HG03025 (cell line): ENCODE results near the gene BTN3A1.
"Not testable (repeated sequence)": the region's sequence is repeated elsewhere in the genome, so short reads cannot be mapped to it uniquely, and the experiment has no call there.

Experiments used
- ATAC-seq: cut with Tn5 transposase; IDR thresholded peaks from one replicate; pipeline ENCODE4 v1.9.1; 2021; ENCODE audit warnings: mild to moderate bottlenecking, moderate library complexity; ENCODE audit not compliant: unreplicated experiment, low FRiP score

BTN3A1 gene

DNA sequence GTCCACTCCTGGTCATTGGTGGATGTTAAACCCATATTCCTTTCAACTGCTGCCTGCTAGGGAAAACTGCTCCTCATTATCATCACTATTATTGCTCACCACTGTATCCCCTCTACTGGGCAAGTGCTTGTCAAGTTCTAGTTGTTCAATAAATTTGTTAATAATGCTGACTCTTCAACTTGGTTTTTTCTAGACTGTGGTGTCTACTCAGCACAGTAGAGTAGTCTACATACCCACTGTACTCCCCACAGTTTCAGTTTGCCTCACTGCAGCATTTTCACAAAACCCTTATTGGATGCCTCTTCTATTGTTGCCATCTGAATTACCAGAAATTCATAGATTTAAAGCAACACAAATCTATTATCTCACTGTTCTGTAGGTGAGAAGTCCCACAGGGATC is 23.9 kb upstream of the BTN3A1 start:
- ATAC-seq, result not testable (repeated sequence)

DNA sequence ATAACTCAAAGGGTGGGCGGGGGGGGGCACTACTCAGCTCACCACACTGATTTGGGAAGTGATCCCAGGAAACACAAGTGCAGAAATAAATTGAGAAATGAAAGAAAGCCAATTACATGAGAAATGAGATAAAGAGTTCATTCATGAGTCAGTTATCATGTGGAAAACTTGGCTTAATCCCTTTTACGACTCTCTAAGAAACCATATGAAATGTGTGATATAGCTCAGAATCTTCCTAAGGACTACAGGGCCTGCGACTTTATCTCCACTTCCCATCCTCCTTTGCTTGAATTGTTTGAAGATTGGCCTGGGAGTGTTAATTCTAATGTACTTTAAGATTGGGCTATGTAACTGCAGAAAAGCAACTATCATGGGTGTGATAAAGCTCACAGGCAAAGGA is 22.8 kb upstream of the BTN3A1 start:
- ATAC-seq, result no peak

DNA sequence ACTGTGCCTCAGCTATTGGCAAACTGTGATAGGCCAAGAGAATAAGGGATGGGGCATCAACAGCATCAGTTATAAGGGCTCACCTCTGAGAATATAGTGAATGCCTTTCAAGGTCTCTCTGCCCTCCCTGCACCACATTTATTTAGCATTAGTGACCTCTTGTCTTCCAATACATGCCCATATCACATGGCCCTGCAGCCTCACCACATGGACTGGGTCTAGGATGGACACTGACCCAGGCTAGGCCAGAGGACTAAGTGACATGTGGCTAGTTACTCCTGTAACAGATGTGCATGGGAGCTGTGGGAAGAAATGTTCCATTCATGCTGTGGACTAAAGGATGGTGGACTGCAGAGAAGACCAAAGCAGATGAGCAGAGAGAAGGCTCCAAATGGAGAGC is 22.3 kb upstream of the BTN3A1 start:
- no peak for ATAC-seq

DNA sequence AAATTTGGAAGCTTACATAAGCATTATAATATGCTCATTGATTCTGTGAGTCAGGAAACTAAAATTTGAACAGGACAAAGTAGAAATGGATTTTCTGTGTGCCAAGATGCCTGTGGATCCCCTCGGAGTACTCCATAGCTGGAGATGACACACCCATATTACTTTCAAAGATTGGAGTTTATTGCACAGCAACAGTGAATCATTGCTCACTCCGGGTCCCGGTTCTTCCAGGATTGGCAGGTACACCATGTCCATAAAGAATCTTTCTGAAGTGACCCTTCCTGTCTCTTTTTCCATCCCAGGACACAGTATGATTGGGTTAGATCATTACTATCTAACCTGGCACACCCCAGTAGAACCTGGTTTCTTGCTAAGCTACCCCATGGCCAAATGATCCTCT is 21.8 kb upstream of the BTN3A1 start:
- ATAC-seq, result no peak

DNA sequence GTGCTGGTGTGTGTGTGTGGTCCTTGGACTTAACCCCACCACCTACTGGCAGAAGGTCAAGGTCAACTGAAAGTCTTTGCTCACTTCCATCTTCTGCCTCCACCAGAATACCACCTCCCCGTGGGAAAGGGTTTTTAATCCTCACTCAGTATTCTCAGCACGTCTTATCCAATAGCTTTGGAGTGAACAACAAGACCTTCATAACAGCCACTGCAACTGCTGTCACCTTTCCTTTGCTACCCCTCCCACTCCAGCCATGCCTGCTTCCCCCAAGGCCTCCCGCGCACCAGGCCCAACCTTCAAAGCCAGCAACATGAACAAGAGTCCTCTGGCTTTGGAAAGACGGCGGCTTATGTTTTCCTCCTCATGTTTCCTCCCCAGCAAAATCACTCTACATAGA is 20.0 kb upstream of the BTN3A1 start:
- no peak for ATAC-seq

DNA sequence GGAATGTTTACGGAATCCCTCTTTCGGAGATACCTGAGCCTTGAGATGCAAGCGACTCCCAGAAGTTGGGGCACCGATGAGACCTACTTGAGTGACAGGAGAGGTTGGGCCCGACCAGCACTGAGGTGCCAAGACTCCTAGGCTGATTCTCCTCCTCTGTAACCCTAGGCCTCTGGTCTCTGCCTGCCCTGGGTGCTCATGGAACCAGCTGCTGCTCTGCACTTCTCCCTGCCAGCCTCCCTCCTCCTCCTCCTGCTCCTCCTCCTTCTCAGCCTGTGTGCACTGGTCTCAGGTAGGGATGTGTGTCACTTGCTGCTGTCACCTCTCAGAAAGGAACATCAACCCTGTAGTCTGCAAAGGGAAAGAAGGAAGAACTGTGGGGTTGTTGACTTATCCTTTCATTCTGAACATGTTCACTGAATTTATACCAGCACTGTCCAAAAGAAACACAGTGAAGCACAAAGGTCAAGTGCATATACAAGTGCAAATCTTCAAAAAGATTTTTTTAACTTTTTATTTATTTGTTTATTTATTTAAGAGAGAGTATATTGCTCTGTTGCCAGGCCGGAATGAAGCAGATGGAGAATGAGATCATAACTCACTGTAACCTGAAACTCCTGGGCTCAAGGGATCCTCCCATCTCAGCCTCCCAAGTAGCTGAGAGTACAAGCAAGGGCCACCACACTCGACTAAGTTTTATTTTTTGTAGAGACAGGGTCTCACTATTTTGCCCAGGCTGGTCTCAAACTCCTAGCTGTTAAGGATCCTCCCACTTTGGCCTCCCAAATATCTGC is 18.3 kb upstream of the BTN3A1 start:
- ATAC-seq, result no peak

DNA sequence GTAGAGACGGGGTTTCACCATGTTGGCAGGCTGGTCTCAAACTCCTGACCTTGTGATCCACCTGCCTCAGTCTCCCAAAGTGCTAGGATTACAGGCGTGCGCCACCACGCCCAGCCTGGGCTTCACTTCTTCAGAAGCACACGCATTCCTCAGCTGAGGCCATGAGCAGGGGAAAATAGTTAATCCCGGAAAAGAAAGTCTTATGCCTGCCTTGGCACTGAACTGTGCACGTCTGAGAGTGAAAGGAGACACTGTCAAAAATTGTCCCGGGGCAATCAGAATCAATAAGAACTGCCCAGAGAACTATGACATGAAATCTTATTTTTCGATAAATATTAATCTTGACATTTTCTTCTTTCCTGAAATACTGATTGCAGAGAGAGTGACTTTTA is 16.3 kb upstream of the BTN3A1 start:
- no peak for ATAC-seq

DNA sequence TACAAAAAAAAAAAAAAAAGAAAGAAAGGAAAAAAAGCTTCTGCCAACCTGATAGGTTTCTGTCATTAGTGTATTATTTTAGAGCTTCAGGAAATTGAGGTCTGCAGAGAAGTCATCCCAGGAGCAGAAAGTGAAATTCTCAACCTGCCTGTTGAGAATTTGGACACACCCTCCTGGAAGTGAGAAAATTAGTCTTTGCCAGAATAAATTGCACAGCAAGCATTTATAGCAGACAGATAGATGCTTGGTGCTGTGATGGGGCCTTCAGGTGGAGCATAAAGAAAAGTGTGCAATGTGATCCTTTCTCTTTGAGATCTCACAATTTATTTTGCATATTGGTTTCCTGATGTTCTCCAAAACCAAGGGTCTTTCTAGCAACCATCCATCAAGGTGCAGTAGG is 14.5 kb upstream of the BTN3A1 start:
- no peak for ATAC-seq

DNA sequence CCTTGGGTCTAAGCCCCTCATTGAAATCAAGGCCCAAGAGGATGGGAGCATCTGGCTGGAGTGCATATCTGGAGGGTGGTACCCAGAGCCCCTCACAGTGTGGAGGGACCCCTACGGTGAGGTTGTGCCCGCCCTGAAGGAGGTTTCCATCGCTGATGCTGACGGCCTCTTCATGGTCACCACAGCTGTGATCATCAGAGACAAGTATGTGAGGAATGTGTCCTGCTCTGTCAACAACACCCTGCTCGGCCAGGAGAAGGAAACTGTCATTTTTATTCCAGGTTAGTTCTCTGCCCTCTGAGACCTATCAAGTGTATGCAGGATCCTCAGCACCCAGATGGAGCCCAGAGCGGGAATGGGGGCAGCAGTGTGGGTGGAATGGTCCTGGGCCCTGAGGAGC is 14.1 kb upstream of the BTN3A1 start:
- ATAC-seq, result no peak

DNA sequence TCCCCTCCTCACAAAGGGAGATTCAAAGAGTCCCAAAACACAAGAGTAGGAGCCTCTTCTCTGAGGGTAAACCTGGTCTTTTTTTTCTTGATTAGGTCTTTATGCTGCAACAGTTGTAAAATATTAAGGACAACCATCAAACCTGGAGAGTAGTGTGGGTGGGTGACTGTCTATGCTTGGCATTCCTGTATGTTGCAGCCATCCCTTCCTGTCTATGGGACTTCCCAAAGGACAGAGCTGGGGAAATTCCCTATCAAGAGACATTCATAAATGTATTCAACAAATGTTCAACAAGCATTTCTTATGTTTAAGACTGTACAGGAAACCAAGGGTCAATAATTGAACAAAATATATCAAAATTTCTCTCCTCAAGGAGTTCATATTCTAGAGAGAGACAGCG is 13.6 kb upstream of the BTN3A1 start:
- ATAC-seq, result no peak

DNA sequence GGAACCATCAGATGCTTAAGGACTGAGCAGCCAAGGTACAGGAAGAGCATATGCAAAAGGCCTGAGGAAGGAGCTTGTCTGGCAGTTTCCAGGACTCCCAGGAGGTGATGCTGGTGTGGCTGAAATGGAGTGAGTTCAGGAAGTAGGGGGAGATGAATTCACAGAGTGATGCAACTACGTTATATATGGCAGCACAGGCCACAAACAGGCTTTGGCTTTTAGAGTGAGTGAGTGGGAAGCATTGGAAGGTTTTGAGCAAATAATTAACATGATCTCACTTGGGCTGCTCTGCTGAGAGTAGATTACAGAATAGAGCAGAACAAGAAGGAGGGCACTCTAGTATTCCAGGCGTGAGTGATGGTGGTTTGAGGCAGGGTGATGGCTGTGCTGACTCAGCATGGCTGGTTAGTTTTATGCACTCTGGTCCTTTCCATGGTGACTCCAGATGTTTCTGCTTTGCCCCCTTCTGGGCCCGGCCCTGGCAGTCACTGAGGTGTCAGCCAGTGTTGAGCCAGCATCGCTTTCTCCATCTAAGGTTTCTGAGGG is 12.7 kb upstream of the BTN3A1 start:
- no peak for ATAC-seq

DNA sequence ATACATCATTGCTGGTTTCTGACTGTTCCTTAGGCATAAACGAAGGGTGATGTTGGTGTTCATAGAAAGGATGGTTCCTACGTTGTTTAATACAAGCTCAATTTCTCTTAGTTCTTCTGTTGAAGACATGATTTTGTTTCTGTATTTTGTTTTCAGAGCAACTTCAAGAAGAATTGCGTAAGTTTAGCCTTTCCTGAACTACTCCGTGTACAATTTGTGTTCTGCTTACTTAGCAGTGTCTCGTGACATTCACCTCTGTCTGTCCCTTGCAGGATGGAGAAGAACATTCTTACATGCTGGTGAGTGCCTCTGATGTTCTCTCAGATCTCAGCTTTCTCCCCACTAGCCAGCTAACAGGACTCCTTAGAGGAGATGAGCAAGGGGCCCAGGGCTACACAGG is 11.5 kb upstream of the BTN3A1 start:
- ATAC-seq, result no peak

DNA sequence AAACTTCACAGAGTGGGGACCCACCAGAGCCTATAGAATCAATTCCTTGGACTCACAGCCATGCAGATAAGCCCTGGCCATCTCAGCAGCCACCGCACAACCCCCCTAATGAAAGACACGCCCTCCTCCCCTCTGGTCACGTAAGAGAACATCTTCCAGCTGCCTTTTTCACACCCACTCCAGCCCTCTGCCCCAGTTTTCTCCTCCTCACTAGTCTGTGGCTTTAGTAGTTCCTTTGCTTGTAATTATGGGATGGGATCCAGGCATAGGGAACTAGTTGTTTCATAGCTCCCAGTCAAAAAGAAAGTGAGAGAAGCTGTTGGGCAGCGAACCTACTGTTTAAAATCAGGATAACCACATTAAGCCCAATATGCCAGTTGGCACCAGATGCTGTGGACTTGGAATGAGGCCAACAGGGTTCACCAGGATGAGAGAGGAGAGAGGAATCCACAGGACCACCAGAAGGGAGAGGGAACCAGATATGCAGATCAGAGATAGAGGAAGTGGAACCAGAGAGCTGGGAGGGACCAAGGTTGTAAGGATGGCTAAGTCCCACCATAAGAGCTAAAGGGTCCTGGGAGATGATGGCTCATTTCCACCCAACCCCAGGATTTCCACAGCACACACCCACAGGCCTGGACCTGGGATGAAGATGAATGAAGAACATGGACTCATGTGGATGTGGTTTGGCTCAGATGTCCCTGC is 9.0 kb upstream of the BTN3A1 start:
- no peak for ATAC-seq

DNA sequence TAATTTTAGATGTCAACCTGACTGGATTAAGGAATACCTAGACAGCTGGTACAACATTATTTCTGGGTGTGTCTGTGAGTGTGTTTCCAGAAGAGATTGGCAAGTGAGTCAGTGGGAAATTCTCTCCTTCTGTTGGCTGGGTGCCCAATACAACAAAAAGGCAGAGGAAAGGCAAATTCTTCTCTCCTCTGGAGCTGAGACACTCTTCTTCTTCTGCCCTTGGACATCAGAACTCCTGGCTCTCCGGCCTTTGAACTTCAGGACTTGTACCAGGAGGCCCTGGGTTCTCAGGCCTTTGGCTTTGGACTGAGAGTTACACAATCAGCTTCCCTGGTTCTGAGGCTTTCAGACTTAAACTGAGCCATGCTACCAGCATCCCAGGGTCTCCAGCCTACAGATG is 7.8 kb upstream of the BTN3A1 start:
- no peak for ATAC-seq

DNA sequence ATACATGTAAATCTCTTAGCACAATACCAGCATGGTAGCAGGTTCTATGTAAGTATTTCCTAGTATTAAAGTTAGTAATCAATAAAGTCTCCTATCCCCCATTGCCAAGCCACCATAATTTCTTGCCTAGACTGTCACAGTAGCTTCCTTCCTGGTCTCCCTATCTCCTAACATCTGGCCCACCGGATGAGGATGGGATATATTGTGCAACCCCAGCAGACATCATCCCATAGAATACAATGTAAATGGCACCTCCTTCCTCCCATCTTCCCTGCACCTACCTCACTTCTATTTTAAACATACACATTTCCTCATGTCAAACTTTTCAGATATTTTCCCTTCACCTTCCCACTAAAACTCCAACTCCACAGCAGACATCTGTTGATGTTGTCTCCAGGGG is 3.5 kb upstream of the BTN3A1 start:
- no peak for ATAC-seq

DNA sequence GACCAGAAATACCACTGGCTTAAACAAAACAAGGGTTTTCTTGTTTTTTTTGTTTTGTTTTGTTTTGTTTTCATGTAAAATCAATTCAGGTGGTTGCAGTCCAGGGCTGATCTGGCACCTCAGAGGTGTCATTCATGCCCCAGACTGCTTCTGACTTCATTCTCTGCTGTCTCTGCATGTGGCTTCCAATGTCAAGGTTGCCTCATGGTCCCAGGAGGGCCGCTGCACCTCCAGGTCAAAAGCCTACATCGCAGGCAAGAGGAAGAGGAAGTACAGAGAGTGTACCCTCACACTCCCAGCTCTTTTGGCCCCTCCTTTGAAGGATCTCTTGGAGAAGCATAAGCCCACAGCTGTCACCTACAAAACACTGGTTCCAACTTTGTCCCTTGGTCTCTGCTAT is 1.4 kb upstream of the BTN3A1 start:
- no peak for ATAC-seq

DNA sequence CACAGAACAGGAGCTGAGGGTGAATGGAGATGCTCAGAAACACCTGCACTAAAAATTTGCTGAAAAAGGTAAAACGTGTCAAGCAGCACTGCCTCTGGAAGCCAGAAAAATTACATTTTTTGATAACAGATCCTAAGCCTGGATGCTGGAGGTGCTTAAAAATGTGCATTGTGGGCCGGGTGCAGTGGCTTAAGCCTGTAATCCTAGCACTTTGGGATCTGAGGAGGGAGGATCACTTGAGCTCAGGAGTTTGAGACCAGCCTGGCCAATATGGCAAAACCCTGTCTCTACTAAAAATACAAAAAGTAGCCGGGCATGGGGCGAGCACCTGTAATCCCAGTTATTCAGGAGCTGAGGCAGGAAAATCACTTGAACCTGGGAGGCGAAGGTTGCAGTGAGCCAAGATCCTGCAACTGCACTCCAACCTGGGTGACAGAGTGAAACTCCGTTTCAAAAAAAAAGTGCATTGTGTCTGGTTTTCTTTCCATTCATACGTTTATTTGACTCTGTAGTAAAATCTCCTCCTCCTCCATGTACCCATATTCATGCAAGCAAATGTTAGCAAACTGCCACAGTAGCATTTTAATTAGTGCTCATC is 587 bp upstream of the BTN3A1 start:
- ATAC-seq, result no peak

DNA sequence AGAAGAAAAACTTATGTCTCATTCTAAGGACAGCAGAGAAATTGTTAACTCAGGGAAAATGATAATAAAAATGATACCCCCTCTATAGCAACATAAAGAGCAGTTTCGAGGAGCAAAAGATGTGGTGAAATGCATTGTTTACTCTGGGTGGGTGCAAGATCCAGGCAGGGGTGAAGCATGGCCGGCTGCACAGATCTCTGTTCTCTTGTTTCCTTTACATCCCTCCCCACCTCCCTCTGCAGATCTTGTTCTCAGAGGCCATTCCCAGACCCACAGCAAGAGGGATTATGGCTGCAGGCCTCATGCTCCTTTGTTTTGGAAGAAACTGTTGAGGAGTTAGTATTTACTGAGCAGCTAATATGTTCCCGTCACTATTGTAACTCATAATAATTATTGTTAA is 1.8 kb downstream of the BTN3A1 start:
- no peak for ATAC-seq

DNA sequence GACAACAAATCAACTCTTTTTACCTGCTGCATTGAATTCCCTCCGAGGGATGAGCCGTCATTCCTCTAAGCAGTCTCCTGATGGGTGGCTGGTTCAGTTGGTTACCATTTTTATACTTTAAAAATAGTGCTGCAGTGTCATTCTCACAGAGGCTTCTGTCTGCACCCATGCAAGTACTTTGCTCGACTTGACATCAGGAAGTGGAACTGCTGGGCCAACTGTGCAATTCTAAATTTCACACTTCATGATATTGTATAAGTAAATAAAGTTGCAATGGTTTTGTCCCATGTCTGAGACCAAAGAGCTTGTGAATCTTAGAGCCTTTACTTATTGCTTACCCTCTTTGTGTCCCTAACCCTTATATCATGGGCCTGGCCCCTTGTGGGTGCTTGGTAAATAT is 2.5 kb downstream of the BTN3A1 start:
- ATAC-seq, result no peak

DNA sequence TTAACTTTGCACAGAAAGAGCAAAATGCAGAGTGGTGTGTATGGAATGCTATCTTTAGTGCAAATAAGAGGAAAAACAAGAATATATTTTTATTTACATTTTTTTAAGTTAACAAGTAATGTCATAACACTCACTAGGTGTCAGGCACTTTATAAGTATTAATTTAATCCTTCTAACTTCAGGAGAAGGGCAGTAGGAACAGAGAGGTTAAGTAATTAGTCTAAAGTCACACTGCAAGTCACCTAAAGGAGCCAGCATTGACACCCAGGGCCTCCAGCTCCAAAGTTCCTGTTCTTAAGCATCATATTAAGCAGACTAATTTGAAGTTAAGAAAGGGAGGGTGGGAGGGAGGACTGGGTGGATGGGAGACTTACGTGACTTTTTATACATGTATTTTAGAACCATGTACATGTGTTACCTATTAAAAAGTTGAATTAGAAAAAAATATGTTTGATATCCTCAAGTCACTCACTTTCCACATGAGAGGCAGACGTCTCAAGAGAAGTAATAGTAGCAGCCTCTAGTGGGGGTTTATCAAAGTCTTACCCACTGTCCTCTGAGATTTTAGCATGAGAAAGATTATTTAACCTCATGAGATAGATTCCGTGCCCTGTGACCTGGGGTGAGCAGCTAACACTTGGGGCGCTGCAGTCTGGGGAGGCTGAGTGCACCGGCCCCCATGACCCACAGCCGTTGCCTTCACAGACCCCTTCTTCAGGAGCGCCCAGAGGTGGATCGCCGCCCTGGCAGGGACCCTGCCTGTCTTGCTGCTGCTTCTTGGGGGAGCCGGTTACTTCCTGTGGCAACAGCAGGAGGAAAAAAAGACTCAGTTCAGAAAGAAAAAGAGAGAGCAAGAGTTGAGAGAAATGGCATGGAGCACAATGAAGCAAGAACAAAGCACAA is 7.0 kb downstream of the BTN3A1 start:
- no peak for ATAC-seq

DNA sequence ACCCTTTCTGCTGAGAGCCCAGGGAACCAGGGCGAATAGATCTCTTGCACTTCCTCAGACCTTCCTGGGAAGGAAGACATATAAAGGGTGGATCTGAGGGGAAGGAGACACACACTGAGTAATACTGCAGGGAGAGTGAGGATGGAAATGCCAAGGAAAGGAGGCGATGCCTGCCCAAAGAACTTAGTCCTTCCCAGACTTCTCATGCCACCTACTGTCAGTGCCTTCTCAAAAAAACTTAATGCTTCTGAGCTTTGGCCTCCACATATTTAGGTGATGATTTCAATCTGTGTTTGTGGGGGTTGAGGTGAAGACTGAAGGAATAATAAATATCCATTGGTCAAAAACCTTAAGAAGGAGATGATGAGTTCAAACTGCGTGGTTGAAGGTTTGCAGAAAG is 9.7 kb downstream of the BTN3A1 start:
- ATAC-seq, result no peak
